H9 (cell line): Measurements from ENCODE around the gene ERMN. TPM values are rescaled to one million over a fixed set of nuclear protein-coding genes. Genes with fewer than 3 reads are reported as not detected.

Source experiments
- DNase-seq: peaks from one replicate; pipeline ENCODE4 v3.0.0-alpha.2; 2017
- H2AFZ ChIP-seq: one replicate; pipeline ENCODE4 v1.6.1; 2013; ENCODE audit warnings: mild to moderate bottlenecking, low read length, control low read depth, moderate library complexity
- H2AK5ac ChIP-seq: 2 replicates; pipeline ENCODE4 v1.6.1; 2013; ENCODE audit warnings: low read length, control low read depth, mixed read lengths; ENCODE audit not compliant: insufficient read length
- H2BK120ac ChIP-seq: one replicate; pipeline ENCODE4 v1.6.1; 2013; ENCODE audit warnings: low read depth, mild to moderate bottlenecking, low read length, control low read depth, inconsistent platforms; ENCODE audit not compliant: poor library complexity, severe bottlenecking
- H2BK12ac ChIP-seq: 2 replicates; pipeline ENCODE4 v1.6.1; 2013; ENCODE audit warnings: low read length, control low read depth, mixed read lengths, low read depth; ENCODE audit not compliant: insufficient read length
- H2BK15ac ChIP-seq: 2 replicates; pipeline ENCODE4 v1.6.1; 2013; ENCODE audit warnings: low read depth, low read length, control low read depth
- H2BK20ac ChIP-seq: one replicate; pipeline ENCODE4 v1.6.1; 2013; ENCODE audit warnings: low read depth, mild to moderate bottlenecking, low read length, control low read depth, inconsistent platforms; ENCODE audit not compliant: poor library complexity, severe bottlenecking
- H2BK5ac ChIP-seq: 2 replicates; pipeline ENCODE4 v1.6.1; 2013; ENCODE audit warnings: low read length, control low read depth, mixed read lengths; ENCODE audit not compliant: insufficient read length
- H3K14ac ChIP-seq: 2 replicates; pipeline ENCODE4 v1.6.1; 2013; ENCODE audit warnings: low read length, control low read depth; ENCODE audit not compliant: insufficient read depth
- H3K18ac ChIP-seq: 2 replicates; pipeline ENCODE4 v1.6.1; 2013; ENCODE audit warnings: low read depth, mild to moderate bottlenecking, mixed read lengths, low read length, control low read depth; ENCODE audit not compliant: insufficient read length
- H3K23ac ChIP-seq: 2 replicates; pipeline ENCODE4 v1.6.1; 2013; ENCODE audit warnings: low read length, control low read depth, mixed read lengths, low read depth; ENCODE audit not compliant: insufficient read length
- H3K23me2 ChIP-seq: 2 replicates; pipeline ENCODE4 v1.6.1; 2013; ENCODE audit warnings: low read depth, mild to moderate bottlenecking, mixed read lengths, low read length, control low read depth; ENCODE audit not compliant: insufficient read length, poor library complexity, severe bottlenecking
- H3K27ac ChIP-seq: 2 replicates; pipeline ENCODE4 v1.5.1; 2013; ENCODE audit warnings: low read length, control low read depth, mixed read lengths, low read depth; ENCODE audit not compliant: insufficient read length
- H3K27me3 ChIP-seq: 2 replicates; pipeline ENCODE4 v1.6.1; 2013; ENCODE audit warnings: low read length, control low read depth, inconsistent platforms; ENCODE audit not compliant: insufficient read depth
- H3K4ac ChIP-seq: 2 replicates; pipeline ENCODE4 v1.6.1; 2013; ENCODE audit warnings: low read depth, mild to moderate bottlenecking, control low read depth, inconsistent platforms, low read length, moderate library complexity
- H3K4me1 ChIP-seq: 2 replicates; pipeline ENCODE4 v1.6.1; 2013; ENCODE audit warnings: low read length, control low read depth, inconsistent platforms; ENCODE audit not compliant: insufficient read depth
- H3K4me2 ChIP-seq: 2 replicates; pipeline ENCODE4 v1.6.1; 2013; ENCODE audit warnings: low read length, control low read depth, mixed read lengths; ENCODE audit not compliant: insufficient read length, insufficient read depth
- H3K56ac ChIP-seq: 2 replicates; pipeline ENCODE4 v1.6.1; 2013; ENCODE audit warnings: low read depth, mild to moderate bottlenecking, mixed read lengths, low read length, control low read depth; ENCODE audit not compliant: insufficient read length
- H3K79me1 ChIP-seq: 2 replicates; pipeline ENCODE4 v1.6.1; 2013; ENCODE audit warnings: low read depth, mild to moderate bottlenecking, moderate library complexity, low read length, control low read depth, inconsistent platforms; ENCODE audit not compliant: insufficient read depth, poor library complexity, severe bottlenecking
- H3K79me2 ChIP-seq: 2 replicates; pipeline ENCODE4 v1.6.1; 2013; ENCODE audit warnings: low read length, control low read depth, inconsistent platforms; ENCODE audit not compliant: insufficient read depth
- H3K9ac ChIP-seq: 2 replicates; pipeline ENCODE4 v1.6.1; 2013; ENCODE audit warnings: low read length, control low read depth, mixed read lengths; ENCODE audit not compliant: insufficient read length; ENCODE audit errors: extremely low read depth
- H3K9me3 ChIP-seq: one replicate; pipeline ENCODE4 v1.6.1; 2013; ENCODE audit warnings: low read depth, low read length, inconsistent platforms; ENCODE audit not compliant: control insufficient read depth
- H3T11ph ChIP-seq: one replicate; pipeline ENCODE4 v1.6.1; 2013; ENCODE audit warnings: mild to moderate bottlenecking, low read length, control low read depth, inconsistent platforms
- H4K20me1 ChIP-seq: one replicate; pipeline ENCODE4 v1.6.1; 2013; ENCODE audit not compliant: control insufficient read depth, insufficient read length, insufficient read depth
- H4K5ac ChIP-seq: 2 replicates; pipeline ENCODE4 v1.6.1; 2013; ENCODE audit warnings: low read depth, mild to moderate bottlenecking, mixed read lengths, low read length, control low read depth; ENCODE audit not compliant: insufficient read length
- H4K8ac ChIP-seq: replicated peaks from 2 replicates; pipeline ENCODE4 v1.6.1; 2013; ENCODE audit warnings: low read length, control low read depth, mixed read lengths, low read depth; ENCODE audit not compliant: insufficient read length
- H4K91ac ChIP-seq: 2 replicates; pipeline ENCODE4 v1.6.1; 2013; ENCODE audit warnings: low read depth, mild to moderate bottlenecking, moderate library complexity, mixed read lengths, low read length, control low read depth; ENCODE audit not compliant: insufficient read length
- H3K27ac Mint-ChIP-seq, 3 experiments: 2 replicates in 2 of 3; 3 replicates in 1 of 3; pipeline ENCODE4 v1.8.0; 2020 to 2021; ENCODE audit warnings: mixed read lengths in 3 of 3, mild to moderate bottlenecking in 1 of 3, moderate library complexity in 1 of 3
- H3K27me3 Mint-ChIP-seq: 2 replicates; pipeline ENCODE4 v1.8.0; 2021; ENCODE audit warnings: low read depth, mild to moderate bottlenecking, moderate library complexity, mixed read lengths
- H3K36me3 Mint-ChIP-seq, 3 experiments: 2 replicates in 2 of 3; 3 replicates in 1 of 3; pipeline ENCODE4 v1.8.0; 2020 to 2021; ENCODE audit warnings: low read depth in 3 of 3, mixed read lengths in 3 of 3; ENCODE audit not compliant: insufficient read depth in 1 of 3
- H3K4me1 Mint-ChIP-seq, 2 experiments: 2 replicates each; pipeline ENCODE4 v1.8.0; 2020; ENCODE audit warnings: mixed read lengths in 2 of 2
- H3K4me3 Mint-ChIP-seq, 2 experiments: 2 replicates in 1 of 2; 3 replicates in 1 of 2; pipeline ENCODE4 v1.8.0; 2020 to 2021; ENCODE audit warnings: mild to moderate bottlenecking in 2 of 2, mixed read lengths in 2 of 2, moderate library complexity in 1 of 2
- H3K9me3 Mint-ChIP-seq, 2 experiments: 2 replicates in 1 of 2; 3 replicates in 1 of 2; pipeline ENCODE4 v1.8.0; 2020; ENCODE audit warnings: mild to moderate bottlenecking in 2 of 2, mixed read lengths in 2 of 2, moderate library complexity in 1 of 2
- CTCF ChIP-seq: fragments of 200-600 bp; sonication (generic); conservative IDR thresholded peaks from 3 replicates; pipeline ENCODE4 v1.8.0; 2021; ENCODE audit warnings: antibody characterized with exemption, mild to moderate bottlenecking
- WGBS: extraction: QIAGEN DNeasy Blood & Tissue Kit; methylation state at CpG from one replicate; pipeline ENCODE4 v1.1.7; 2013; ENCODE audit warnings: missing lambda C conversion rate, low lambda C conversion rate, mixed read lengths; ENCODE audit not compliant: insufficient read length; ENCODE audit errors: extremely low coverage; 5-methylcytosine and 5-hydroxymethylcytosine counted together
- total RNA-seq: library from RNA; stranded (reverse); gene quantifications from 2 replicates; pipeline ENCODE4 v1.2.1, GENCODE V29; 2021

ERMN gene
- total RNA-seq, 1 experiment from 2014 or later: 0.48 TPM

- Histone ChIP-seq H2AK5ac (no peak overlapping the region), H3T11ph (no peak overlapping the region), H3K4ac (no peak overlapping the region), H3K23me2 (no peaks in the 10 kb centered on the region), H2BK120ac (no peak overlapping the region), H4K5ac (no peak overlapping the region), H3K27ac (no peak overlapping the region), H3K56ac (no peak overlapping the region), H2AFZ (no peak overlapping the region), H3K79me2 (no peaks in the 10 kb centered on the region), H3K79me1 (no peaks in the 10 kb centered on the region), H3K14ac (no peak overlapping the region), H3K23ac (no peak overlapping the region), H4K20me1 (no peaks in the 10 kb centered on the region), H3K9ac (no peak overlapping the region), H3K4me2 (no peak overlapping the region), H4K8ac (no peak overlapping the region), H2BK12ac (no peak overlapping the region), H3K27me3 (no peaks in the 10 kb centered on the region), H2BK5ac (no peak overlapping the region), H3K9me3 (no peaks in the 10 kb centered on the region), H4K91ac (no peak overlapping the region), H2BK15ac (no peak overlapping the region), H3K4me1 (no peaks in the 10 kb centered on the region), H3K18ac (no peak overlapping the region), H2BK20ac (no peak overlapping the region)
- no CpG with 5 or more reads among the region's 9 CpGs for whole genome bisulfite sequencing
- no peak overlapping the region for H3K27ac Mint-ChIP-seq
- no peak overlapping the region for H3K4me3 Mint-ChIP-seq
- H3K9me3 Mint-ChIP-seq: no peaks in the 10 kb centered on the region
- peaks cover 4 to 16% of the 10 kb centered on the region in 2 experiments for H3K4me1 Mint-ChIP-seq
- no peak for DNase-seq
- H3K27me3 Mint-ChIP-seq: no peaks in the 10 kb centered on the region; the same call in 1 of the 2 replicates
- peak; percentile 89 for TF ChIP-seq CTCF
- H3K36me3 Mint-ChIP-seq: no peaks in the 10 kb centered on the region
Measured at GRCh38 chr2:157302492-157303099, 23.0 kb downstream of the ERMN start.
